Suprapubic skin (tissue), 4 donors: ENCODE results near the gene THRAP3. TPM values are rescaled to one million over a fixed set of nuclear protein-coding genes. Genes with fewer than 3 reads are reported as not detected.

Experiments
- DNase-seq, 2 donors: peaks; one replicate each; pipeline ENCODE4 v3.0.0-alpha.2; 2019; ENCODE audit warnings: low spot score in 2 of 2
- H3K27ac ChIP-seq: fragments of 200-600 bp; sonication (generic); one replicate; pipeline ENCODE4 v1.5.1; 2019
- H3K27me3 ChIP-seq: fragments of 200-600 bp; sonication (generic); one replicate; pipeline ENCODE4 v1.5.1; 2019
- H3K36me3 ChIP-seq: fragments of 200-600 bp; sonication (generic); one replicate; pipeline ENCODE4 v1.5.1; 2019
- H3K4me1 ChIP-seq: fragments of 200-600 bp; sonication (generic); one replicate; pipeline ENCODE4 v1.5.1; 2019
- H3K4me3 ChIP-seq: fragments of 200-600 bp; sonication (generic); one replicate; pipeline ENCODE4 v1.5.1; 2019; ENCODE audit warnings: mild to moderate bottlenecking
- H3K9me3 ChIP-seq: fragments of 200-600 bp; sonication (generic); one replicate; pipeline ENCODE4 v1.5.1; 2019
- EP300 ChIP-seq: sonication (generic); formaldehyde crosslinking; IDR thresholded peaks from one replicate; pipeline ENCODE4 v1.6.1; 2017; ENCODE audit warnings: antibody characterized with exemption
- POLR2A ChIP-seq, 2 donors: fragments of 450-650 bp; IDR thresholded peaks; one replicate each; pipeline ENCODE4 v1.6.1; 2017; ENCODE audit warnings: antibody characterized with exemption in 2 of 2, mild to moderate bottlenecking in 2 of 2, moderate library complexity in 2 of 2
- POLR2AphosphoS5 ChIP-seq, 3 donors: sonication (generic); formaldehyde crosslinking; IDR thresholded peaks; one replicate each; pipeline ENCODE4 v1.6.1; 2017; ENCODE audit warnings: antibody characterized with exemption in 3 of 3
- whole genome bisulfite sequencing: methylation state at CpG from one replicate; pipeline ENCODE4 v1.1.5; 2018; 5-methylcytosine and 5-hydroxymethylcytosine counted together
- total RNA-seq, 4 donors: library from RNA; depleted of rRNA; stranded (reverse); fragments of >200 nt; gene quantifications; one replicate each; pipeline ENCODE4 v1.1.0, GENCODE V29; 2016
- TF ChIP-seq, protein P1 (sequence below), 2 donors: fragments of 200-600 bp in 1 of 2; fragments of 450-650 bp in 1 of 2; sonication (generic) in 1 of 2; IDR thresholded peaks; one replicate each; pipeline ENCODE4 v1.5.1; 2016 to 2019; ENCODE audit warnings: antibody characterized with exemption in 2 of 2, mild to moderate bottlenecking in 1 of 2, moderate library complexity in 1 of 2

The THRAP3 gene
- total RNA-seq, 4 donors from 2014 or later = 73.3 to 93.3 (median 78.2) TPM

- Histone ChIP-seq H3K4me1 (peaks cover 57% of the 10 kb centered on the region), H3K27ac (peak overlapping the region; percentile 48), H3K9me3 (no peaks in the 10 kb centered on the region), H3K4me3 (no peak overlapping the region), H3K36me3 (peaks cover 23% of the 10 kb centered on the region), H3K27me3 (no peaks in the 10 kb centered on the region)
- no peak for DNase-seq
- WGBS = 87% methylated on average over 2 of the region's 2 CpGs
- TF ChIP-seq POLR2AphosphoS5 (IDR thresholded peaks at IDR 0.05) = no peak
Observed at GRCh38 chr1:36257375-36257767, 33.1 kb downstream of the THRAP3 start.

- Histone ChIP-seq H3K4me1 (peaks cover 42% of the 10 kb centered on the region), H3K36me3 (peaks cover 25% of the 10 kb centered on the region), H3K27ac (peak overlapping the region; percentile 48), H3K4me3 (no peak overlapping the region), H3K9me3 (no peaks in the 10 kb centered on the region), H3K27me3 (no peaks in the 10 kb centered on the region)
- no peak for DNase-seq
- TF ChIP-seq EP300 = no peak
- TF ChIP-seq POLR2A (IDR thresholded peaks at IDR 0.05) = no peak
- 69% methylated on average over 1 of the region's 1 CpG for WGBS
Observed at GRCh38 chr1:36258960-36259344, 34.7 kb downstream of the THRAP3 start.

DNA sequence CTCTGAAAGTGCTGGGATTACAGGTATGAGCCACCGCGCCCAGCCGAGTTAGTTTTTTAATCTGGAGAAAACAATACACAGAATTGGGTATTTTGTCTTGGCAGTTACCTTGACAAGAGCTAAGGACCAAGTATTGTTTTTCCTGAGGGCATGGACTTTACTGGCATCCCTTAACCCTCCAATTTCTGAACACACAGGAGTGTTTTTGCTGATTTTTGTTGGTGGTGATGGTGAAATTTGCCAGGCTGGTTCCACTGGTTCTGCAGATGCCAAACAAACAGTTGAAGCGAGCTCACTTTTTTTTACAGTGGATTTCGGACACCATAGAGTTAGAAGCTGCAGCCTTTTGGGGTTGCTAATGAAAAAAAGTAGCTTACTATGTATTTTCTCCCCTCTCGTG lies 44.7 kb downstream of the THRAP3 start:
- Histone ChIP-seq H3K4me1 (peaks cover 11% of the 10 kb centered on the region), H3K27ac (peak overlapping the region; percentile 18), H3K27me3 (no peaks in the 10 kb centered on the region), H3K4me3 (no peak overlapping the region), H3K9me3 (no peaks in the 10 kb centered on the region), H3K36me3 (peaks cover 24% of the 10 kb centered on the region)
- WGBS = 60% methylated on average over 6 of the region's 6 CpGs
- no peak for DNase-seq
- TF ChIP-seq EP300 = no peak
- TF ChIP-seq POLR2AphosphoS5 (IDR thresholded peaks at IDR 0.05) = no peak
- TF ChIP-seq POLR2A (IDR thresholded peaks at IDR 0.05) = no peak
- TF ChIP-seq, protein P1, sequence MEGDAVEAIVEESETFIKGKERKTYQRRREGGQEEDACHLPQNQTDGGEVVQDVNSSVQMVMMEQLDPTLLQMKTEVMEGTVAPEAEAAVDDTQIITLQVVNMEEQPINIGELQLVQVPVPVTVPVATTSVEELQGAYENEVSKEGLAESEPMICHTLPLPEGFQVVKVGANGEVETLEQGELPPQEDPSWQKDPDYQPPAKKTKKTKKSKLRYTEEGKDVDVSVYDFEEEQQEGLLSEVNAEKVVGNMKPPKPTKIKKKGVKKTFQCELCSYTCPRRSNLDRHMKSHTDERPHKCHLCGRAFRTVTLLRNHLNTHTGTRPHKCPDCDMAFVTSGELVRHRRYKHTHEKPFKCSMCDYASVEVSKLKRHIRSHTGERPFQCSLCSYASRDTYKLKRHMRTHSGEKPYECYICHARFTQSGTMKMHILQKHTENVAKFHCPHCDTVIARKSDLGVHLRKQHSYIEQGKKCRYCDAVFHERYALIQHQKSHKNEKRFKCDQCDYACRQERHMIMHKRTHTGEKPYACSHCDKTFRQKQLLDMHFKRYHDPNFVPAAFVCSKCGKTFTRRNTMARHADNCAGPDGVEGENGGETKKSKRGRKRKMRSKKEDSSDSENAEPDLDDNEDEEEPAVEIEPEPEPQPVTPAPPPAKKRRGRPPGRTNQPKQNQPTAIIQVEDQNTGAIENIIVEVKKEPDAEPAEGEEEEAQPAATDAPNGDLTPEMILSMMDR (IDR thresholded peaks at IDR 0.05) = no peak

- Histone ChIP-seq H3K36me3 (peaks cover 20% of the 10 kb centered on the region), H3K27me3 (no peaks in the 10 kb centered on the region), H3K27ac (no peak overlapping the region), H3K4me3 (no peak overlapping the region), H3K9me3 (no peaks in the 10 kb centered on the region), H3K4me1 (peaks cover 11% of the 10 kb centered on the region)
- DNase-seq = no peak
- TF ChIP-seq, protein P1 (IDR thresholded peaks at IDR 0.05) = no peak
- TF ChIP-seq POLR2AphosphoS5 (IDR thresholded peaks at IDR 0.05) (no peak), POLR2A (IDR thresholded peaks at IDR 0.05) (no peak), EP300 (no peak)
- 69% methylated on average over 2 of the region's 2 CpGs for WGBS
Observed at GRCh38 chr1:36269408-36269838, 45.2 kb downstream of the THRAP3 start.

GRCh38 chr1:36273024-36273423 lies 48.8 kb downstream of the THRAP3 start:
- DNase-seq = no peak
- Histone ChIP-seq H3K27ac (no peak overlapping the region), H3K27me3 (no peaks in the 10 kb centered on the region), H3K4me3 (no peak overlapping the region), H3K4me1 (peaks cover 6% of the 10 kb centered on the region), H3K36me3 (peaks cover 25% of the 10 kb centered on the region), H3K9me3 (no peaks in the 10 kb centered on the region)
- TF ChIP-seq, protein P1 (IDR thresholded peaks at IDR 0.05) = no peak
- TF ChIP-seq POLR2AphosphoS5 (IDR thresholded peaks at IDR 0.05) = no peak
- no peak for TF ChIP-seq POLR2A (IDR thresholded peaks at IDR 0.05)
- 92% methylated on average over 5 of the region's 5 CpGs for WGBS

DNA sequence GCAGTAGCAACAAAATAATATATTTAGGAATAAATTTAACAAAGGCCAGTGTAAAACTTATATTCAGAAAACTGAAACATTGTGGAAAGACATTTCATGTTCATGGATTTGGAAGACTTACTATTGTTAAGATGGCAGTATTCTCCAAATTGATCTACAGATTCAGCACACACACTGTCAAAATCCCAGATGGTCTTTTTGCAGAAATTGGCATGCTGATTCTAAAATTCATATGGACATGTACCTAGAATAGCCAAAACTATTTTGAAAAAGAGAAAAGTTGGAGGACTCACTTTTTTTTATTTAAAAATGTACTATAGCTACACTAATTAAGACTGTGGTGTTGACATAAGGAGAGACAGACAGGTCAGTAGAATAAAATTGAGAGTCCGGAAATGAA lies 50.0 kb downstream of the THRAP3 start:
- no peak overlapping the region for H3K4me3 ChIP-seq

More for the DNA sequence above, 50.0 kb downstream of the THRAP3 start:
- 95% methylated on average over 1 of the region's 1 CpG for WGBS
- Histone ChIP-seq H3K27me3 (no peaks in the 10 kb centered on the region), H3K9me3 (no peaks in the 10 kb centered on the region), H3K4me1 (peaks cover 11% of the 10 kb centered on the region), H3K27ac (no peak overlapping the region), H3K36me3 (peaks cover 19% of the 10 kb centered on the region)
- DNase-seq = no peak
- TF ChIP-seq POLR2A (IDR thresholded peaks at IDR 0.05) = no peak
- TF ChIP-seq, protein P1 (IDR thresholded peaks at IDR 0.05) = no peak
- no peak for TF ChIP-seq POLR2AphosphoS5 (IDR thresholded peaks at IDR 0.05)
- TF ChIP-seq EP300 = no peak
